HG02973 (cell line): ENCODE data around the gene HORMAD1.
"Not testable (repeated sequence)": the region's sequence is repeated elsewhere in the genome, so short reads cannot be mapped to it uniquely, and the experiment has no call there.

ENCODE experiments used
- ATAC-seq: cut with Tn5 transposase; IDR thresholded peaks from one replicate; pipeline ENCODE4 v1.9.1; 2021; ENCODE audit warnings: moderate library complexity; ENCODE audit not compliant: unreplicated experiment

HORMAD1 gene, protein sequence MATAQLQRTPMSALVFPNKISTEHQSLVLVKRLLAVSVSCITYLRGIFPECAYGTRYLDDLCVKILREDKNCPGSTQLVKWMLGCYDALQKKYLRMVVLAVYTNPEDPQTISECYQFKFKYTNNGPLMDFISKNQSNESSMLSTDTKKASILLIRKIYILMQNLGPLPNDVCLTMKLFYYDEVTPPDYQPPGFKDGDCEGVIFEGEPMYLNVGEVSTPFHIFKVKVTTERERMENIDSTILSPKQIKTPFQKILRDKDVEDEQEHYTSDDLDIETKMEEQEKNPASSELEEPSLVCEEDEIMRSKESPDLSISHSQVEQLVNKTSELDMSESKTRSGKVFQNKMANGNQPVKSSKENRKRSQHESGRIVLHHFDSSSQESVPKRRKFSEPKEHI

DNA sequence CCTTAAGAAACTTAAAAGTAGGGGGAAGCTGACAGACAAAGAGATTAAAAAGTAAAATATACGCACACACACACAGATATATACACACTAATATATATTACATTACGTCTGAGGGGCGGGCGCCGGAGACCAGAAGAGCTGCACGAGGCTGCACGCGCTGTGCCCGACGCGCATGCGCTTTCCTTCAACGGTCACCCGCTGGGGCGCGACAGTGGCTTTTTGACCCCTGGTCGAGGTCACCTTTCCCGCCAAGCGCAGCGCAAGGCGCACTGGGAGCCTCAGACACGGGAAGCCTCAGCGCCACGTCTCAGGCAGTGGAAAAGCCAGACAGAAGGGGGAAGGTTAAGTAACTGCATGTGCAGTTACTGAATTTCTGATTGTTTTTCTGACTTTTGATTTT, at the start of gene HORMAD1:
Gene HORMAD1 (minus strand): TSS at position 193 of the 400 bp plus-strand sequence. CDS start 1,390 bp downstream, outside the sequence.
- ATAC-seq: no peak

DNA sequence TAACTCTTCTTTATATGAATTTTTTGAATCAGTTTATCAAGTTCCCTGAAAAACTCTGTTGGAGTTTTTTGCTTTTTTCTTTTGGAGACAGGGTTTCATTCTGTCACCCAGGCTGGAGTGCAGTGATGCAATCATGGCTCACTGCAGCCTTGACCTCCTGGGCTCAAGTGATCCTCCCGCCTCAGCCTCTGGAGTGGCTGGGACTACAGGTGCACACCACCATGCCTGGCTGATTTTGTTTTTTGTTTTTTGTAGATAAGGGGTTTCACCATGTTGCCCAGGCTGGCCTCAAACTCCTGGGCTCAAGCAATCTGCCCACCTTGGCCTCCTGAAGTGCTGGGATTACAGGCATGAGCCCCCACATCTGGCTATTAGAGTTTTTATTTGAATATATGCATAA, 47.0 kb upstream of the HORMAD1 start:
- ATAC-seq: not testable (repeated sequence)

DNA sequence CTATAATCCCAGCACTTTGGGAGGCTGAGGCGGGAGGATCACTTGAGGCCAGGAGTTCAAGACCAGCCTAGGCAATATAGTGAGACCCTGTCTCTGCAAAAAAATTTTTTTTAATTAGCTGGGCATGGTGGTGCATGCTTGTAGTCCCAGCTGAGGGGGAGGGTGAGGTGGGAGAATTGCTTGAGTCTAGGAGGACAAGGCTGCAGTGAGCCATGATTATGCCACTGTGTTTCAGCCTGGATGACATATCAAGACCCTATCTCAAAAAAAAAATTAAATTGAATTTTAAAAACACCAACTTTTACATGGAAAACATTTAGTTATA, 45.2 kb upstream of the HORMAD1 start:
- not testable (repeated sequence) for ATAC-seq

DNA sequence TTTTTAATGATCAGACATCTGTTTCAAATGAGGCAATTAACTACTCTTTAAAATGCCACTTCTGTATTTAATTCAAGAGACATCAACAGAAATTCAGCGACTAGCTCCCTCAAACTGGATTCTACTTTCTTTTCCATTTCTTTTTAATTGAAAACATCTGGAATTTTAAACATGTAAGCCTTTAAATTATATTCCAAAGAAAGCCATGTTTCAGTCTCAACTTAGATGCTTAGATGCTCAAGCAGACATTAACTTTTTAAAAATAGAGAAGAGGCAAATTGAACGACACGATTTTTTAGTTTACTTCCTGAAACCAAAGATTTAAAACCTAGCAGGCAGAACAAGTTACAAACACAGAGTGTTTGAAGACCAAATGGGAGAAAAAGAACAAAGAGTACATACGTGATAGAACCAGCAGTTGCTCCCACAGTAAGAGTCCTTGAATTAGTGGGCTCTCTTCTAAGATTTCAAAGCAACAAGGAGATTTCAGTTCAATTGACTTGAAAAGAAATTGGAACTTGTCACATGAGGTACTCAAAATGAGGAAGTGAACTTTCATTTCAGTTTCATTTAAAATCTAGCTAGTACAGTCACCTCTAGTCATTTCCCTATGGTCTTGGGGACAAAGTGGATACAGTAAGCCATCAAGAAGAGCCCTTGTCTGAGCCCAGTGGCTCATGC, 44.7 kb upstream of the HORMAD1 start, which contains the start of gene CTSS:
Gene CTSS (minus strand): TSS at position 483 of the 681 bp plus-strand sequence. CDS start 1,015 bp downstream, outside the sequence.
- peak; percentile 71 for ATAC-seq

DNA sequence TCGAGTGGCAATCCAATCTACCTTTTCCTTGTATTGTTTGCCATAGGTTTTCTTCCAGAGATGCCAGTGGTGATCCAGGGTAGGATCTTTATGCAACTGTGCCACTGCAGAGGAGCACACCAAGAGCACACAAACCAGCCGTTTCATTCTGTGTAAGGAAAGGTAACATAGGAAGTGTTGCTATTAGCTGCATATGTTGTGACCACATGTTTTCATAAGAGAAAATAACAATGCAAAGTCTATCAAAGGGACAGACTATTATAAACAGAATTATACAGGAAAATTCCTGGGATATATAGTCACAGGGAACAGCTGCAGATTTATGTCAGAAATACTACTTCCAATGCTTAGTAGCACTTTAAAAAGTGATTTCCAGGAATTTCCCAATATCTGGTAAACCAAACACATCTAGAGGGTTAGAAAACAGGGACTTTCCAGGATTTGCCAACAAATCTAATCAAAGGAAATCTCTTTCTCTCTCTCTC, 44.0 kb upstream of the HORMAD1 start:
- ATAC-seq: no peak

DNA sequence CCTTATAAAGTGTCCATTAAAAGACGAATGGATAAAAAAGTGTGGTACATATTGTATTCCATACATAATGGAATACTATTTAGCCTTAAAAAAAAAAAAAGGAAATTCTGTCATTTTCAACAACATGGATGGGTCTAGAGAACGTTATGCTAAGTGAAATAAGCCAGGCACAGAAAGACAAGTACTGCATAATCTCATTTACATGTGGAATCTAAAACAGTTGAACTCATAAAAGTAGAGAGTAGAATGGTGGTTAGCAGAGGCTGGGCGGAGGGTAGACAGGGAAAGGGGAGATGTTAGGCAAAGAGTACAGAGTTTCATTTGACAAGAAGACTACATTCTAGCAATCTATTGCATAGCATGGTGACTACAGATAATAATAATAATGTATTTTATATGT, 42.3 kb upstream of the HORMAD1 start:
- ATAC-seq: no peak

DNA sequence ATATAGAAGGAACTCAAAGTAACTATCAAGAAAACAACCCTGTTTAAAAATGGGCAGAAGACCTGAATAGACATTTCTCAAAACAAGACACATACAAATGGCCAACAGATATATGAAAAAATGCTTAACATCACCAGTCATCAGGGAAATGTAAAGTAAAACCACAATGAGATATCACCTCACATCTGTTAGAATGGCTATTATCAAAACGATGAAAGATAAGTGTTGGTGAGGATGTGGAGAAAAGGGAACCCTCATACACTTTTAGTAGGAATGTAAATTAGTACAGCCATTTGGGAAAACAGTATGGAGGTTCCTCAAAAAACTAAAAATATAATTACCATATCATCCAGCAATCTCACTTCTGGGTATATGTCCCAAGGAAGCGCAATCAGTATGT, 41.9 kb upstream of the HORMAD1 start:
- ATAC-seq: no peak

DNA sequence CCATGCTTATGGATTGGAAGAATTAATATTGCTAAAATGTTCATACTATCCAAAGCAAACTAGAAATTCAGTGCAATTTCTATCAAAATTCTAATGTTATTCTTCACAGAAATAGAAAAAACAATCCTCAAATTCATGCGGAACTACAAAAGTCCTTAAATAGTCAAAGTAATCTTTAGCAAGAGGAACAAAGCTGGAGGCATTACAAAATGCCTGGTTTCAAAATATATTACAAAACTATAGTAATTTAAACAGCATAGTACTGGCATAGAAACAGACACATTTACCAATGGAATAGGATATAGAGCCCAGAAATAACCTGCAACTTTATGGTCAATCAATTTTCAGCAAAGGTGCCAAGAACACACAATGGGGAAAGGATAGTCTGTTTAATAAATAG, 41.1 kb upstream of the HORMAD1 start:
- ATAC-seq: no peak

DNA sequence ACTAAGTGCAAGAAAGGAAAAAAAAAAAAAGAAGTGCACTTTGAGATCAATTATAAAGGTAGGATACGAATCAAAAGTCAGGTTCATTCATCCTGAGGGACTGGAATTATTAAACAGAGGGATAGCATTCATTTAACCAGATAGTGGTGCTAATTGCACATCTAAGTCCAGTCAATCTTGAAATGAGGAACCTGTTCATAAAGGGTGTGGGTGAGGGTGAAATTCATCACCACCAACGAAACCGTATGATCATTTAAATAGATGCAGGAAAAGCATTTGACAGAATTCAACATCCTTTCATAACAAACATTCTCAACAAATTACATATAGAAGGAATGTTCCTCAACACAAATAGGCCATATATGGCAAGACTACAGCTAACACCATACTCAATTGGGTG, 39.3 kb upstream of the HORMAD1 start:
- ATAC-seq: no peak

DNA sequence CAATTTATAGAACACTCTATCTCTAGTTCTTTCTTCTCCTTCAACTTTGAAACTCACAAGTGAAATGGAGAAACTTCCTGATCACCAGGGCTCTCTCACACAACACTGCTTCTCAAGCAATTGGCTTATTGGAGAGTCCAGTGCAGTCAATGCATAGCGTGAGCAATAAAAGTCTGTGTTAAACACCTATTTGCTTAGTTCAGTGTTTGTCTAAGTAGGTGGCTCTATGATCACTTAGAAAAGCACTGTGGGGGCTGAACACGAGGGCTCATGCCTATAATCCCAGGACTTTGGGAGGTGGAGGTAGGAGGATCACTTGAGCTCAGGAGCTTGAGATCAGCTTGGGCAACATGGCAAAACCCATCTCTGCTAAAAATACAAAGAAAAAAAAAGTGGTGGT, 32.7 kb upstream of the HORMAD1 start:
- ATAC-seq: no peak

DNA sequence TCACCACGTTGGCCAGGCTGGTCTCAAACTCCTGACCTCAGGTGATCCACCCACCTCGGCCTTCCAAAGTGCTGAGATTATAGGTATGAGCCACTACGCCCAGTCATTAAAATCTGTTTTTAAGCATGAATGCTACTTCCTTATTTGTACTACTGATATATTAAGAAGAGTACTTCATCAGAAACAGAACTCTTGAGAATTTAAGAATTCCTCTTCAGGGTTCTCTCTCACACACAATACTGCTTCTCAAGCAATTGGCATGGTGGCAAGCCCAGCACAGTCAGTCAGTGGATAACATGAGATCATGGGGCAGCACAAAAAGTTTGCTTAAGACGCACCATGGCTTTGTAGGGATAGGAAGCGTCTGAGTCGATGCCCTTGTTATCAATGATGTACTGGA, 30.7 kb upstream of the HORMAD1 start:
- no peak for ATAC-seq

DNA sequence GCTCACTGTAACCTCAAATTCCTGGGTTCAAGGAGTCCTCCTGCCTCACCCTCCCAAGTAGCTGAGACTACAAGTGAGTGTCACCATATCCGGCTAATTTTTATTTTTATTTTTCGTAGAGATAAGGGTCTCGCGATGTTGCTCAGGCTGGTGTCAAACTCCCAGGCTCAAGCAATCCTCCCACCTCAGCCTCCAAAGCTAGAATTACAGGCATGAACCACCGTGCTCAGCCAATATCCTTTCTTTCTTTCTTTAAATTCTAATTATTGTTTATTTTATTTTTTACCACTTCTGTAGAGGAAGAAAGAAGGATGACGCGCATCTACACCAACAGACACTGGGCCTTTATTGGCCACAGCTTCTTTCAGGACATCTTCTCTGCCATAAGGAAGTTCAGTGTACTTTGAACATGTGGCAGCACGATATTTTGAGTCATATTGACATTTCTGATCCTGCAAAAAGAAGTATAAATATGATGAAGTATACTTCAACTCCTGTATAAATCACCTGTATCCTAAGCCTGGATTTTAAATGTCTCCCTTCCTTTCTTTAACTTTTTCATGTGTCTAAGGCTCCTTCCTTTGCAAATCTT, 29.1 kb upstream of the HORMAD1 start:
- no peak for ATAC-seq

DNA sequence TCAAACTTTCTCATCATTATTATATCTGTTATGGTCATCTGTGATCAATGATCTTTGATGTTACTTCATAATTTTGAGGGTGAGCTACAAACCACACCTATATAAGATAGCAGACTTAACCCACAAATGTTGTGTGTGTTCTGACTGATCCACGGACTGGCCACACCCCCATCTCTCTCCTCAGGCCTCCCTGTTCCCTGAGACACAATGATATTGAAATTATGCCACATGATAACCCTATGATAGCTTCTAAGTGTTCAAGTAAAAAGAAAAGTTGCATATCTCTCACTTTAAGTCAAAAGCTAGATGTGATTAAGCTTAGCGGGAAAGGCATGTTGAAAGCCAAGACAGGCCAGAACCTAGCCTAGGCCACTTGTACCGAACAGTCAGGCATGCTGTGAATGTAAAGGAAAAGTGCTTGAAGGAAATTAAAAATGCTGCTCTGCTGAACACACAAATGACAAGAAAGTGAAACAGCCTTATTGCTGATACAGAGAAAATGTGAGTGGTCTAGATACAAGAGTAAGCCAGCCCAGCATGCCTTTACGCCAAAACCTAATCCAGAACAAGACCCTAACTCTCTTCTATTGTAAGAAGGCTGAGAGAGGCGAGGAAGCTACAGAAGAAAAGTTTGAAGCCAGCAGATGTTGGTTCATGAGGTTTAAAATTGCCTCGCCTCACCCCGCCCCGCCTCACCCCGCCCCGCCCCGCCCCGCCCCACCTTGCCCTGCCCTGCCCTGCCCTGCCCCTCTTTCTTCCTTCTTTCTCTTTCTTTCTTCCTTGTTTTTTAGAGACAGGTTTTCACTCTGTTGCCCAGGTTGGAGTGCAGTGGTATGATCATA, 28.4 kb upstream of the HORMAD1 start:
- no peak for ATAC-seq

DNA sequence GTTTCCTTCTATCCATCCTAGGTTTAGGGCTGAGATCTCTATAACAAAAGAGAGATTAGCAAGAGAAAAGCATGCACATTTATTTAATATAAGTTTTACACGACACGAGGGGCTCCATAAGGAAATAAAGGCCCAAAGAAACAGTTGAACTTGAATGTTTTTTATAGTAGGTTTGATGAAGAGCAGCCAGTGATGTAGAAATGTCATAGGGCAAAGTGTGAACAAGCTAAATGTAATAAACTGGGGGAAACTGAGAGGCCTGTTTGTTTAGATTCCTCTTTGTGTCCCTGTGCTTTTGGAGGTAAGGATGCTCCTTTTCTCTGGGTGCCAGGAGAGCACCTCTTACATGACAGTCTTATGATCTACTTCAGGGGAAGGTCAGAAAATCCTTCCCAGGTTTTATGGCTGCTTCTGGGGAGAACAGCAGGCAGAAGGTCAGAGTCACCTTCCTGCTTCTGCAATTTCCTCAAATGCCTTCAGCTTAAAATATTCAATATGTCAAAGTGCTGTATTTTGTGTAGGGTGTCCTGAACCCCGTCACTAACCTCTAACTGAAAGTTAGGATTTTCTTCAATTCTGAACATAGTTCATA, 9.5 kb upstream of the HORMAD1 start:
- no peak for ATAC-seq

DNA sequence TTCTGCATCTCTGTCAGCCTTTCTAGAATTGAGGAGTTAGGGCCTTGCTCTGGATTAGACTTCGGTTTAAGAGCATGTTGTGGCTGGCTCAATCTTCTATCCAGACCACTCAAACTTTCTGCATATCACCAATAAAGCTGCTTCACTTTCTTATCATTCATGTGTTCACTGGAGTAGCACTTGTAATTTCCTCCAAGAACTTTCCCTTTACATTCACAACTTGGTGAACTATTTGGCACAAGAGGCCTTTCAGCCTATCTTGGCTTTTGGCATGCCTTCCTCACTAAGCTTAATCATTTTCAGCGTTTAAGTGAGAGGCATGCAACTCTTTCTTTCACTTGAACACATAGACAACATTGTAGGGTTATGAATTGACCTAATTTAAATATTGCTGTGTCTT, 3.6 kb upstream of the HORMAD1 start:
- no peak for ATAC-seq

DNA sequence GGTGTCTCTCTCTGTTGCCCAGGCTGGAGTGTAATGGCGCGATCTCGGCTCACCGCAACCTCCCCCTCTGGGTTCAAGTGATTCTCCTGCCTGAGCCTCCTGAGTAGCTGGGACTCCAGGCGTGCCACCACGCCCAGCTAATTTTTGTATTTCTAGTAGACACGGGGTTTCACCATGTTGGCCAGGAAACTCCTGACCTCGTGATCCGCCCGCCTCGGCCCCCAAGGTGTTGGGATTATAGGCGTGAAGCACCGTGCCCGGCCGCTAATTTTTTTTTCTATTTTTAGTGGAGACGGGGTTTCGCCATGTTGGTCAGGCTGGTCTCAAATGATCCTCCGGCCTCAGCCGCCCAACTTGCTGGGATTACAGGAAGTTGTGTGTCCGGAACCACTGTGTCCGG, 597 bp downstream of the HORMAD1 start:
- ATAC-seq: no peak

DNA sequence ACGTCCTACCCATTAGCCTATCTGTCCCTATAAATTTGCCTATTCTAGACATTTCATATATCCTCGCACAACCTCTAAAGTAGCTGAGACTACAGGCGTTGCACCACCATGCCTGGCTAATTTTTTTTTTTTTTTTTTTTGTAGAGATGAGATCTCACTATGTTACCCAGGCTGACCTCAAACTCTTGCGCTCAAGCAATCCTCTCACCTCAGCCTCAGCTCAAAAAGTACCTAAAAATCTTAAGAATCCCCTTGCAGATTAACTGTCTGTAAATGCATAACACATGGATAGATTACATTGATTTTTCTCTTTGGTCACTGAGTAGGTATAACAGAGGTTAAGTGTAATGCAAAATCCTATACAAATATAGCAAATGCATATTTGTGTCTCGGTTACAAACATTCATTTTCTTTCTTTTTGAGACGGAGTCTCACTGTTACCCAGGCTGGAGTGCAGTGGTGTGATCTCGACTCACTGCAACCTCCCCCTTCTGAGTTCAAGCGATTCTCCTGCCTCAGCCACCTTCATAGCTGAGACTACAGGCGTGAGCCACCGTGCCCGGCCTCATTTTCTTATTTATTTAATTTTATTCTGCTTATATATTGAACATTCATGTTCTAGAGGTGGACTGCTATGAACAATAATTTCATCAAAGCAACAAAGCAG, 2.3 kb downstream of the HORMAD1 start:
- no peak for ATAC-seq

DNA sequence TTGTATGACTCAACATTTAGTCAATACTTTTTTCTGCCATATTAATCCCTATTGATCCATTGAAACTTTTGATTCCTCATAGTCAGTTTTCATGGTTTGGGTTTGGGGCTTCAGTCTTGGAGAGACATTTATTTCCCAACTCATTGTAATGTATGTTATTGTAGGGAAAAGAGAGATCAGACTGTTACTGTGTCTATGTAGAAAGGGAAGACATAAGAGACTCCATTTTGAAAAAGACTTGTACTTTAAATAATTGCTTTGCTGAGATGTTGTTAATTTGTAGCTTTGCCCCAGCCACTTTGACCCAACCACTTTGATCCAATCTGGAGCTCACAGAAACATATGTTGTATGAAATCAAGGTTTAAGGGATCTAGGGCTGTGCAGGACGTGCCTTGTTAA, 11.7 kb downstream of the HORMAD1 start:
- not testable (repeated sequence) for ATAC-seq

DNA sequence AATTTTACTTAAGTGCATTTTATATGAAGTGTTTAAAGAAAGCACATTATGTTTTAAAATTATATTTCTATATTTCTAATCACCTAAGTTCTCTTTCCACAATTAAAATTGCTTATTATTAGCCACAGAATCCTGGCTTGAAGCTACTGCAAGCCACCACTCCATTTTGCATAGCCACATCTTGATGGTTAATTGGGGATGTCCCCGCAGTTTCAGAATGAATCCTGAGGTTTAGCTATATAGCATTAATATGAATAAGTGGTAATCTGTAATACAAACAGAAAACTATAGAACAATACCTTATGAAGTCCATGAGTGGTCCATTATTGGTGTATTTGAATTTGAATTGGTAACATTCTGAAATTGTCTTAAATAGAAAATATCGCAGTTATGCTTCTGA, 12.1 kb downstream of the HORMAD1 start:
- ATAC-seq: no peak

DNA sequence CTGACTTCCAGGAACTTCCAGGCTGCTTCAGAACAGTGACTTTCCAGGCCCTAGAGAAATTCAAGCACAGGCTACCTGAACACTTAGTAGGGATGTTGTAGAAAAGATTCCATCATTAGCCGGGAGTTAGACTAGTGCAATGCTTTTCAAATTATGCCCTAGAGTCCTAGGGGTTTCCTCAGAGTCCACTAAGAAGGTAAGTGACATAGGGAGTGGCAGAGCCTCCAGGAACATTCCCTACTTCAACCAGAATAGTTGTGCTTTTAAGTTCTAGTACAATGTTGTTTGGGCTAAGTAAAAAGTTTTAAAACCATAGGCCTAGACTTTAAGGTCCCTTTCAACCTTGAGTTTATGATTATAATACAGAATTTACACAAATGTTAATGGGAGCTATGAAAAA, 14.6 kb downstream of the HORMAD1 start:
- no peak for ATAC-seq
